GM23338 (cell line): Measurements from ENCODE around the gene SUPT5H. TPM values are rescaled to one million over a fixed set of nuclear protein-coding genes. Genes with fewer than 3 reads are reported as not detected.
A peak's percentile ranks its signal among the peaks of the same experiment; 100 is the strongest.

Experiments
- ATAC-seq: fragments of 200-7000 bp; cut with Tn5 transposase; 3 replicates; pipeline ENCODE4 v1.9.1; 2020
- DNase-seq: peaks from one replicate; pipeline ENCODE4 v3.0.0-alpha.2; 2015; ENCODE audit warnings: low spot score
- H2AFZ ChIP-seq: fragments of 200-600 bp; sonication (generic); 2 replicates; pipeline ENCODE4 v1.8.0; 2016; ENCODE audit warnings: antibody characterized with exemption, mild to moderate bottlenecking, moderate library complexity
- H3F3A ChIP-seq: fragments of 200-600 bp; sonication (generic); replicated peaks from 2 replicates; pipeline ENCODE4 v1.8.0; 2017; ENCODE audit warnings: antibody characterized with exemption, mixed run types, low read depth
- H3K27ac ChIP-seq: fragments of 200-600 bp; sonication (generic); 2 replicates; pipeline ENCODE4 v1.6.1; 2016; ENCODE audit warnings: low read depth
- H3K27me3 ChIP-seq: fragments of 200-600 bp; sonication (generic); 2 replicates; pipeline ENCODE4 v1.8.0; 2016; ENCODE audit warnings: mild to moderate bottlenecking, mixed run types, moderate library complexity; ENCODE audit not compliant: insufficient read depth
- H3K36me3 ChIP-seq: fragments of 200-600 bp; sonication (generic); 2 replicates; pipeline ENCODE4 v1.8.0; 2016; ENCODE audit warnings: mild to moderate bottlenecking; ENCODE audit not compliant: insufficient read depth
- H3K4me1 ChIP-seq: fragments of 200-600 bp; sonication (generic); 2 replicates; pipeline ENCODE4 v1.8.0; 2016; ENCODE audit warnings: mild to moderate bottlenecking, moderate library complexity; ENCODE audit not compliant: insufficient read depth
- H3K4me2 ChIP-seq: fragments of 200-600 bp; sonication (generic); 2 replicates; pipeline ENCODE4 v1.7.1; 2017; ENCODE audit warnings: mixed run types
- H3K4me3 ChIP-seq: fragments of 200-600 bp; sonication (generic); 2 replicates; pipeline ENCODE4 v1.6.1; 2016; ENCODE audit warnings: mixed run types
- H3K79me2 ChIP-seq: fragments of 200-600 bp; sonication (generic); replicated peaks from 2 replicates; pipeline ENCODE4 v1.8.0; 2017; ENCODE audit warnings: mild to moderate bottlenecking; ENCODE audit not compliant: insufficient read depth
- H3K9me2 ChIP-seq: fragments of 200-600 bp; sonication (generic); 2 replicates; pipeline ENCODE4 v1.8.0; 2017; ENCODE audit not compliant: insufficient read depth
- H4K20me1 ChIP-seq: fragments of 200-600 bp; sonication (generic); replicated peaks from 2 replicates; pipeline ENCODE4 v1.8.0; 2017; ENCODE audit warnings: mild to moderate bottlenecking; ENCODE audit not compliant: insufficient read depth
- H3K27ac Mint-ChIP-seq: 2 replicates; pipeline ENCODE4 v1.8.0; 2020; ENCODE audit warnings: inconsistent platforms, mild to moderate bottlenecking, moderate library complexity, mixed read lengths
- H3K27me3 Mint-ChIP-seq: 3 replicates; pipeline ENCODE4 v1.8.0; 2022; ENCODE audit warnings: low read depth, mild to moderate bottlenecking, moderate library complexity, mixed read lengths, inconsistent platforms; ENCODE audit not compliant: insufficient read depth, poor library complexity
- H3K36me3 Mint-ChIP-seq: 3 replicates; pipeline ENCODE4 v1.8.0; 2021; ENCODE audit warnings: low read depth, mild to moderate bottlenecking, inconsistent platforms, moderate library complexity, mixed read lengths
- H3K4me1 Mint-ChIP-seq: 3 replicates; pipeline ENCODE4 v1.8.0; 2020; ENCODE audit warnings: mild to moderate bottlenecking, inconsistent platforms, mixed read lengths
- H3K4me3 Mint-ChIP-seq: 3 replicates; pipeline ENCODE4 v1.8.0; 2021; ENCODE audit warnings: moderate library complexity, mild to moderate bottlenecking, inconsistent platforms, mixed read lengths
- H3K9me3 Mint-ChIP-seq: 3 replicates; pipeline ENCODE4 v1.8.0; 2020; ENCODE audit warnings: moderate library complexity, mild to moderate bottlenecking, inconsistent platforms, mixed read lengths
- CREB1 ChIP-seq: fragments of 250-450 bp; sonication (Bioruptor Pico); IDR thresholded peaks from 2 replicates; pipeline ENCODE4 v1.5.0; 2020; ENCODE audit warnings: low read depth, mild to moderate bottlenecking, moderate library complexity
- EZH2 ChIP-seq: fragments of 200-600 bp; sonication (generic); IDR thresholded peaks from one replicate; pipeline ENCODE4 v1.8.0; 2017; ENCODE audit warnings: antibody characterized with exemption, mild to moderate bottlenecking, low read depth; ENCODE audit not compliant: unreplicated experiment
- EZH2phosphoT487 ChIP-seq: fragments of 200-600 bp; sonication (generic); IDR thresholded peaks from one replicate; pipeline ENCODE4 v1.8.1; 2018; ENCODE audit warnings: antibody characterized with exemption; ENCODE audit not compliant: unreplicated experiment
- JUNB ChIP-seq: IDR thresholded peaks from one replicate; pipeline ENCODE4 v1.6.1; 2016; ENCODE audit warnings: antibody characterized with exemption; ENCODE audit not compliant: unreplicated experiment
- NANOG ChIP-seq: IDR thresholded peaks from 2 replicates; pipeline ENCODE4 v1.6.1; 2016; ENCODE audit warnings: antibody characterized with exemption, borderline replicate concordance
- POLR2AphosphoS5 ChIP-seq: IDR thresholded peaks from 2 replicates; pipeline ENCODE4 v1.6.1; 2016; ENCODE audit warnings: antibody characterized with exemption, low read depth
- STAT1 ChIP-seq: IDR thresholded peaks from one replicate; pipeline ENCODE4 v1.6.1; 2016; ENCODE audit warnings: antibody characterized with exemption; ENCODE audit not compliant: unreplicated experiment
- ZNF114 ChIP-seq: fragments of 250-450 bp; sonication (Bioruptor Pico); IDR thresholded peaks from 2 replicates; pipeline ENCODE4 v1.5.0; 2020; ENCODE audit warnings: mild to moderate bottlenecking, moderate library complexity
- ZNF331 ChIP-seq: fragments of 250-450 bp; sonication (Bioruptor Pico); IDR thresholded peaks from 2 replicates; pipeline ENCODE4 v1.5.0; 2020; ENCODE audit warnings: low read depth, mild to moderate bottlenecking, moderate library complexity
- polyA plus RNA-seq: library from polyadenylated mRNA; unstranded; fragments of >200 nt; fragmentation: Nextera tagmentation; extraction: Ambion mirVana; gene quantifications from 2 replicates; pipeline ENCODE4 v1.2.1, GENCODE V29; 2016
- total RNA-seq: library from RNA; depleted of rRNA; stranded (reverse); fragments of >200 nt; shearing (Covaris generic); gene quantifications from 2 replicates; pipeline ENCODE4 v1.2.3, GENCODE V29; 2014
- TF ChIP-seq, protein P1 (sequence below), 2 experiments: fragments of 200-600 bp in 1 of 2; sonication (generic) in 1 of 2; conservative IDR thresholded peaks; 2 replicates each; pipeline versions ENCODE4 v1.5.1 to v1.6.1; 2016 to 2017; ENCODE audit warnings: antibody characterized with exemption in 2 of 2, low read depth in 2 of 2, mild to moderate bottlenecking in 2 of 2, moderate library complexity in 1 of 2

SUPT5H gene
- total and polyA plus RNA-seq, 2 experiments from 2014 or later, result 108 to 150 TPM

DNA sequence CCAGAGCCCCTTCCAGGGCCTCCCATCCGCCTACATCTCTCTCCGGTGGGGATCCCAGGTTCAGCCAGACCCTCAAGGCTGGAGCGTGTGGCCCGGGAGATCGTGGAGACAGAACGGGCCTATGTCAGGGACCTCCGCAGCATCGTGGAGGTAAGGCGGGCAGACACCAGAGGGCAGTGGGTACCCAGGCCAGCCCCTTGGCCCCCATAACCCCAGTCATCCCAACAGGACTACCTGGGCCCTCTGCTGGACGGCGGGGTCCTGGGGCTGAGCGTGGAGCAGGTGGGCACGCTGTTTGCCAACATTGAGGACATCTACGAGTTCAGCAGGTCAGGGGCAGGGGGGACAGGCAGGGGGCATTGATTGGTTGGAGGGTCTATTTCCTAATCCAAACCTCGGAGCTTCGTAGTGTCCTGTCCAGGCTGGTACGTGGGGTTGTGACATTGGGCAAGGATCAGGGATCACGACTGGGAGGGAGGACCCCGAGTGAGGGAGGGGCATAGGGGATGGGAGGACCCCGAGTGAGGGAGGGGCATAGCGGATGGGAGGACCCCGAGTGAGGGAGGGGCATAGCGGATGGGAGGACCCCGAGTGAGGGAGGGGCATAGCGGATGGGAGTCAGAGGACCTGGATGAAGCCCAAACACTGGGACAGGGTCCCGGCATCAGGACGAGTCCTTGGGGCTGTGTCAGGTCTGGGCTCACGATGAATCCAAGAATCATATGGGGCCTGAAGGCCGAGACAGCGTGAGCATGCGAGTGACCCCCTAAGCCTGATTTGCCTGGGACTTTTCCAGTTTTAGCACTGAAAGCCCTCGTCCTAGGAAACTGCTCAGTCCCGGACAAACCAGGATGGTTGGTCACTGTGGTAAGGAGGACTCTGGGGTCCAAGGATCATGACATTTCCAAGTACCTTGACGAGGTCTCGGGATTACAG lies 30.0 kb upstream of the SUPT5H start:
- peaks cover 26% of the 10 kb centered on the region for H3K27me3 Mint-ChIP-seq
- ATAC-seq (peak; percentile 1; the same call in 2 of the 3 replicates), DNase-seq (peak; percentile 64)
- H3K27me3 ChIP-seq, result no peaks in the 10 kb centered on the region
- H3K36me3 ChIP-seq, result peaks cover 11% of the 10 kb centered on the region; the same call in 1 of the 2 replicates
- peaks cover 24% of the 10 kb centered on the region for H3K4me1 ChIP-seq
- peak overlapping the region; percentile 100; the same call in 1 of the 2 replicates for H3K4me3 ChIP-seq
- peak overlapping the region; percentile 70; the same call in 1 of the 2 replicates for H3K27ac Mint-ChIP-seq
- no peak for TF ChIP-seq JUNB
- TF ChIP-seq STAT1, result no peak
- TF ChIP-seq NANOG, result no peak
- no peak for TF ChIP-seq CREB1 (CRISPR knock-in tag)
- TF ChIP-seq, protein P1, sequence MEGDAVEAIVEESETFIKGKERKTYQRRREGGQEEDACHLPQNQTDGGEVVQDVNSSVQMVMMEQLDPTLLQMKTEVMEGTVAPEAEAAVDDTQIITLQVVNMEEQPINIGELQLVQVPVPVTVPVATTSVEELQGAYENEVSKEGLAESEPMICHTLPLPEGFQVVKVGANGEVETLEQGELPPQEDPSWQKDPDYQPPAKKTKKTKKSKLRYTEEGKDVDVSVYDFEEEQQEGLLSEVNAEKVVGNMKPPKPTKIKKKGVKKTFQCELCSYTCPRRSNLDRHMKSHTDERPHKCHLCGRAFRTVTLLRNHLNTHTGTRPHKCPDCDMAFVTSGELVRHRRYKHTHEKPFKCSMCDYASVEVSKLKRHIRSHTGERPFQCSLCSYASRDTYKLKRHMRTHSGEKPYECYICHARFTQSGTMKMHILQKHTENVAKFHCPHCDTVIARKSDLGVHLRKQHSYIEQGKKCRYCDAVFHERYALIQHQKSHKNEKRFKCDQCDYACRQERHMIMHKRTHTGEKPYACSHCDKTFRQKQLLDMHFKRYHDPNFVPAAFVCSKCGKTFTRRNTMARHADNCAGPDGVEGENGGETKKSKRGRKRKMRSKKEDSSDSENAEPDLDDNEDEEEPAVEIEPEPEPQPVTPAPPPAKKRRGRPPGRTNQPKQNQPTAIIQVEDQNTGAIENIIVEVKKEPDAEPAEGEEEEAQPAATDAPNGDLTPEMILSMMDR (conservative IDR thresholded peaks at IDR 0.05; ENCODE audit: low read depth in 2 of 2), result peak; percentile 48 to 63
- H3K9me2 ChIP-seq, result no peaks in the 10 kb centered on the region
- peaks cover 15% of the 10 kb centered on the region for H3K79me2 ChIP-seq
- H3K4me1 Mint-ChIP-seq, result peaks cover 31% of the 10 kb centered on the region
- peaks cover 18% of the 10 kb centered on the region; the same call in 1 of the 2 replicates for H4K20me1 ChIP-seq
- H3F3A ChIP-seq, result peaks cover 34% of the 10 kb centered on the region
- peaks cover 48% of the 10 kb centered on the region for H3K36me3 Mint-ChIP-seq
- peaks cover 4% of the 10 kb centered on the region; the same call in 2 of the 3 replicates for H3K9me3 Mint-ChIP-seq
- no peak overlapping the region for H2AFZ ChIP-seq
- peak overlapping the region; percentile 100 for H3K4me2 ChIP-seq
- peak overlapping the region; percentile 94 for H3K4me3 Mint-ChIP-seq
- no peak overlapping the region for H3K27ac ChIP-seq

DNA sequence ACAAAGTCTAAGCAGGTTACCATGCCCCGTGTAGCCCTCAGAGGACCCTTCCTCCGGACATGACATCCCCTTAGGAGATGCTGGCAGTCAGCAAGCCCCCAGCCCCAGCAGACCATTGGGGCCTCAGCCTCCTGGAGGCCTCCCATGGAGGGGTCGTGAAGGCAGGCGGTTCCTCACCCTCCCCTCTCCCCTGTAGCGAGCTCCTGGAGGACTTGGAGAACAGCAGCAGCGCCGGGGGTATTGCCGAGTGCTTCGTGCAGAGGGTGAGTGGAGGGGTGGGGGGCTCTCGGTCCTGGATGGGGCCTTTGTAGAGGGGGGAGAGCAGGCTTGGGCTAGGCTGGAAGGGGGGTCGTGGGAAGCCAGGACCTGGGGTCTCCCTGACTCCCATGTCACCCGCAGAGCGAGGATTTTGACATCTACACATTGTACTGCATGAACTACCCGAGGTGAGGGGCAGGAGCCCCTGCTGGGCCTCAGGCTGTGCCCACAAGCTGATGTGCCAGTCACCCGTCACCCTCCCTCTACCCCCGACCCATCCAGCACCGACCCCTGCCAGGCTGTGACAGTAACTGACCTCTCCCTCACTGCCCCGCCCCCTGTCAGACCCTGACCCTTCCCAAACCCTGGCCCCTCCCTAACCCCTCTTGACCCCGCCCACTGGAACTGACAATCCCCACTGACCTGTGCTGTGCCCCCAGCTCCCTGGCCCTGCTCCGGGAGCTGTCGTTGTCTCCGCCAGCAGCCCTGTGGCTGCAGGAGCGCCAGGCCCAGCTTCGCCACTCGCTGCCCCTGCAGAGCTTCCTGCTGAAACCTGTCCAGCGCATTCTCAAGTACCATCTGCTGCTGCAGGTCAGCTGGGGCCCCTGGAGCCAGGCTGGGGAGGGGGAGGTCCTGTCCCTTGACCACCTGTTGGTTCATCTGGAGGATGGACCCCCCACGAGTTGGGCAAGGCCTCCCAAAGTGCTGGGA lies 28.9 kb upstream of the SUPT5H start:
- peaks cover 14% of the 10 kb centered on the region; the same call in 1 of the 2 replicates for H4K20me1 ChIP-seq
- H3K36me3 ChIP-seq, result peaks cover 11% of the 10 kb centered on the region; the same call in 1 of the 2 replicates
- no peak overlapping the region for H3K4me3 ChIP-seq
- H2AFZ ChIP-seq, result no peak overlapping the region
- no peaks in the 10 kb centered on the region for H3K9me2 ChIP-seq
- no peak overlapping the region for H3K27ac Mint-ChIP-seq
- H3K79me2 ChIP-seq, result peaks cover 15% of the 10 kb centered on the region
- H3K27me3 ChIP-seq, result no peaks in the 10 kb centered on the region
- H3K4me2 ChIP-seq, result no peak overlapping the region
- no peak overlapping the region for H3K27ac ChIP-seq
- H3K4me1 ChIP-seq, result peaks cover 14% of the 10 kb centered on the region
- peaks cover 17% of the 10 kb centered on the region for H3K27me3 Mint-ChIP-seq
- peaks cover 24% of the 10 kb centered on the region for H3F3A ChIP-seq
- peaks cover 4% of the 10 kb centered on the region; the same call in 2 of the 3 replicates for H3K9me3 Mint-ChIP-seq
- ATAC-seq (no peak), DNase-seq (no peak)
- H3K4me1 Mint-ChIP-seq, result peaks cover 20% of the 10 kb centered on the region
- no peak overlapping the region for H3K4me3 Mint-ChIP-seq
- H3K36me3 Mint-ChIP-seq, result peaks cover 56% of the 10 kb centered on the region
- no peak for TF ChIP-seq ZNF331 (CRISPR knock-in tag)
- no peak for TF ChIP-seq EZH2
- no peak for TF ChIP-seq EZH2phosphoT487
- TF ChIP-seq CREB1 (CRISPR knock-in tag), result no peak
- TF ChIP-seq, protein P1 (conservative IDR thresholded peaks at IDR 0.05; ENCODE audit: low read depth in 2 of 2), result no peak
- no peak for TF ChIP-seq POLR2AphosphoS5
- no peak for TF ChIP-seq ZNF114
